GM13976 (cell line): Measurements from ENCODE around the gene COX10.

ENCODE experiments used
- DNase-seq: peaks from one replicate; pipeline ENCODE4 v3.0.0; 2012; ENCODE audit warnings: low spot score
- in situ Hi-C: fragments of 300-500 bp; cut with MboI; formaldehyde crosslinking; loops from one replicate; pipeline ENCODE4 v1.12.0; 2022; ENCODE audit warnings: low sequenced_read_pairs, mixed read lengths, inconsistent platforms; ENCODE audit not compliant: unreplicated experiment
- TF ChIP-seq, protein P1 (sequence below): IDR thresholded peaks from 2 replicates; pipeline ENCODE4 v1.5.1; 2012; ENCODE audit warnings: borderline replicate concordance, mild to moderate bottlenecking; ENCODE audit not compliant: insufficient read depth; ENCODE audit errors: extremely low read depth, missing control alignments, control extremely low read depth

Gene COX10

DNA sequence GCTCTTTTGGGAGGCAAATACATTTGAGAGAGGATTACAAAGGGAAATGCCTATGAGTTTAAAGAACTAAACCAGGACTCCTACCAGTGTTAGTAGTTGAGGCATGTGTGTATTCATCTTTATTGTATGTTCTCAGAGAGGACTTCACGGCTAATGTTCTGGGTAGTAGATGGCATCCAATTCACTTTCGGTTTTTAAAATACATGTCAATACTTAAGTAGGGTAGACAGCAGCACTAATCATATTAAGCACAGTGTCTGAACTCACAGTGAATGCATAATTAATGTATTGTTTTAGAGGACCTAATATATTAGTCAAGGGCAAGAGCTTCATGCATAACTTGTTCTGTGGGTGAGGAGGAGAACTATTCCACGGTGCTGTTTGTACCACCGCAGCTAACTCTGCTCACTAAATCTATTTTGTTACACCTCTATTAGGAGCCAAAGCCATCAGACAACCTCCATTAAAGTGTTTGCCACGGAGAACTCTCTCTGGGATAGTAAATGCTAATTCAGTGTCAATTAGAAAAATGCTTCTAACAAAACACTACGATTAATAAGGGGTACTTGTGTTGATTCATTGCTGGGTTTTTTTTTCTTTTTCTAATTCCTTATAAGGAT lies 56.3 kb downstream of the COX10 start:
- in situ Hi-C loops = no loop called here
- TF ChIP-seq, protein P1, sequence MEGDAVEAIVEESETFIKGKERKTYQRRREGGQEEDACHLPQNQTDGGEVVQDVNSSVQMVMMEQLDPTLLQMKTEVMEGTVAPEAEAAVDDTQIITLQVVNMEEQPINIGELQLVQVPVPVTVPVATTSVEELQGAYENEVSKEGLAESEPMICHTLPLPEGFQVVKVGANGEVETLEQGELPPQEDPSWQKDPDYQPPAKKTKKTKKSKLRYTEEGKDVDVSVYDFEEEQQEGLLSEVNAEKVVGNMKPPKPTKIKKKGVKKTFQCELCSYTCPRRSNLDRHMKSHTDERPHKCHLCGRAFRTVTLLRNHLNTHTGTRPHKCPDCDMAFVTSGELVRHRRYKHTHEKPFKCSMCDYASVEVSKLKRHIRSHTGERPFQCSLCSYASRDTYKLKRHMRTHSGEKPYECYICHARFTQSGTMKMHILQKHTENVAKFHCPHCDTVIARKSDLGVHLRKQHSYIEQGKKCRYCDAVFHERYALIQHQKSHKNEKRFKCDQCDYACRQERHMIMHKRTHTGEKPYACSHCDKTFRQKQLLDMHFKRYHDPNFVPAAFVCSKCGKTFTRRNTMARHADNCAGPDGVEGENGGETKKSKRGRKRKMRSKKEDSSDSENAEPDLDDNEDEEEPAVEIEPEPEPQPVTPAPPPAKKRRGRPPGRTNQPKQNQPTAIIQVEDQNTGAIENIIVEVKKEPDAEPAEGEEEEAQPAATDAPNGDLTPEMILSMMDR = no peak
- no peak for DNase-seq

DNA sequence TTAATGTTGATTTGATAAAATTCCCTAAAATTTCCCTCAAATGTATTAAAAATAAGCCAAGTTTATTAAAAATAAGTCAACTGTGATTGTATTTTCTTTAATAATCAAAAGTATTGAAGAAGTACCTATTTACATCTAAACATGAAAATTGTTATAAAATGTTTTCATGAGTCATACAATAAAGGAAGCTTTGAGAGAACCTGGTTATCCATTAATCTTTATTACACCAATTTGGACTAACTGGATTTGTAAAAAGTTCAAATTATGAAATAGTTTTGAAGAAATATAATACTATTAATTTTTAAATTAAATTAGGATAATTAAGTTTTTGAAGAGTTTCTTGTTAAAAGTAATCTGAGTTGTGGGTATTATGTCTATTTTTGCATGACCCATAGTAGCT lies 63.8 kb downstream of the COX10 start:
- TF ChIP-seq, protein P1 = no peak
- in situ Hi-C loops = no loop called here
- DNase-seq = no peak

DNA sequence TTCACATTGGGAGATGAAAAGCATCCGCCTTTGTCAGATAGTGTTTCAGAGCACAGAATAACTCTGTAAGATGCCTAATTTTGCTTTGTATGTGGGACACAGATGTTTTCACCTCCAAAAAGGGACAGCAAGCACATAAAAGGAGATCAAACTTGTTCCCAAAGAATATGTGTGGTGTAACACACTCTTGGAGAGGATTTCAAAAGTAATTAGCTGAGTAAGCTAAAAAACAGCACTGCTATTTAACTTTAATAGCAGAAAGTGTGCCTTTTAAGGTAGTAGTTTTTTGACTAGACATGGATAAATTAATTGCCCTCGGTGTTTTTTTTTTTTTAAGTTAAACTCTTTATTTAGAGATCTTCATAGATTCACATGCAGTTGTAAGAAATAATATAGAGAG lies 65.2 kb downstream of the COX10 start:
- in situ Hi-C loops = no loop called here
- no peak for DNase-seq
- TF ChIP-seq, protein P1 = no peak

DNA sequence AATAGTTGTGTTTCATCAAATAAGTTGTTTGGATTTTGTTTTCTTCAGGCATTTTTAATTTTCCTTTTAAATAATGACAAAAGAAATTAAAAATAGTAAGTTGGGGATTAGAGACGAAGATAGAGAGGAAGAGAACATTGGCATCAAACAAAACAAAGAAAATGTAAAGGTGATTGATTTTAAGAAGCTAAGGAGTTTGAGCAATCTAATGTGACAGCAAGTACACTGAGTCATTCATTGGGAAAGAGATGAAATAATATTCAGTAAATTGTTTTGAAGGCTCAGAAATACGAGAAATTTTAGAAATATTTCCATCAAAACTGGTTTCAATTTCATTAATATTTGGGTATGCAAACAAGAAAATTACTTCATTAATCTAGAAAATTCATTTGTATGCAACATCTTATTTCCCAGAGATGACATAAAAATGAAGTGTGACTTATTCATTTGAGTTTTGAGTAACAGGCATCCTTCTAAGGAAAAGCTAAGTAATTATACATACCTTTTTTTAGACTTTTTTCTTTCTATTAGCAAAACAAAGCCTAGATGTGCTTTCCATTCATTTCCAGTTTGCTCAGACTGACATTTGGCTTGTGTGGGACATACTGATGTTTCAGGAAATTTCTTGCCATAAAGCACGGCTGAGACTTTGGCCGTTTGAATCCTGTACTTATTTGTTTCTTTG lies 66.7 kb downstream of the COX10 start:
- TF ChIP-seq, protein P1 = no peak
- DNase-seq = no peak
- in situ Hi-C loops = no loop called here

DNA sequence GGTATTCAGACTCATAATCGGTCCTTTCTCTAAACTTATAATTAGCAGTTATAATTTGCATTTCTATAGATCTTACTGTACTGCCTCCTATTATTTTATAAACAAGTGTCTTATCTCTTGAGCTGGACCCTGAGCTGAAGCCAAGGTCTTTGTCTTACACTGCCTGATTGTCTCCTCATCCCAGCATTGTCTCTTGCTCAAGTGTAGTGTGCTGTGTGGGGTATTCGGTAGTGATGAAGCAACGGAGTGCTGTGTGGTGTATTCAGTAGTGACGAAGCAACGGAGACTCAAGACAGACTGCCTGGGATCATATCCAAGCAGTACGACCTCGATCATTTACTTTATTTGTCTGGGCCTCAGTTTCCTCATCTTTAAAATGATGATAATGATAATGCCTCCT lies 69.3 kb downstream of the COX10 start:
- in situ Hi-C loops = no loop called here
- no peak for DNase-seq

DNA sequence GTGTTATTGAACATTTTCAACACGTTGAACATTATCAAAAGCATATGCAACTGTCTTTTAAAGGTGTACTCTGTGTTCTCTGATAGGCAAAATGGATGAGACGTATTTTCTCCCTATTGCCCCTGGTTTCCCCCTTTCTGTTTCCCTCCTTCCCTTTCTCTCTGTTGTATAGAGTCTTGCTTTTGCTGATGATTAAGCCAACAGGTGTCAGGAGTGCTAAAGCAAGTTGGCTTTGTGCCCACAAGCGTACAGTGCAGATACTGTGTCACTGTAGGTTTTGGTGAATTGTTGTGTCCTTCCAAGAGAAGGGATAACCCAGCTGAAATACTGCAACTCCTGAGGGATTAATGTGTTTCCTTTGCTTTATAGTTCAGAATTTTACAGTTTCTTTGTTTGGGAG lies 74.4 kb downstream of the COX10 start:
- TF ChIP-seq, protein P1 = no peak
- in situ Hi-C loops = no loop called here
- no peak for DNase-seq

More for the DNA sequence above, 69.3 kb downstream of the COX10 start:
- TF ChIP-seq, protein P1 = no peak
